Tibial nerve (tissue), 4 donors: Measurements from ENCODE around the gene TAOK1. TPM values are rescaled to one million over a fixed set of nuclear protein-coding genes. Genes with fewer than 3 reads are reported as not detected.
A peak's percentile ranks its signal among the peaks of the same experiment; 100 is the strongest.

Source experiments
- DNase-seq, 2 donors: peaks; one replicate each; pipeline ENCODE4 v3.0.0-alpha.2; 2019; ENCODE audit warnings: low spot score in 2 of 2
- H3K27ac ChIP-seq, 4 donors: fragments of 200-600 bp; sonication (generic) in 3 of 4; one replicate each; pipeline ENCODE4 v1.5.1; 2017 to 2019; ENCODE audit warnings: mild to moderate bottlenecking in 1 of 4
- H3K27me3 ChIP-seq, 2 donors: fragments of 200-600 bp; sonication (generic) in 1 of 2; one replicate each; pipeline versions ENCODE4 v1.5.1 to v1.6.0; 2017 to 2019
- H3K36me3 ChIP-seq, 3 donors: fragments of 200-600 bp; sonication (generic); one replicate each; pipeline ENCODE4 v1.5.1; 2018 to 2019
- H3K4me1 ChIP-seq, 4 donors: fragments of 200-600 bp; sonication (generic) in 3 of 4; one replicate each; pipeline ENCODE4 v1.5.1; 2017 to 2019
- H3K4me3 ChIP-seq, 4 donors: fragments of 200-600 bp; sonication (generic) in 3 of 4; one replicate each; pipeline ENCODE4 v1.5.1; 2017 to 2019; ENCODE audit warnings: mild to moderate bottlenecking in 1 of 4, moderate library complexity in 1 of 4
- H3K9me3 ChIP-seq, 4 donors: fragments of 200-600 bp; sonication (generic) in 3 of 4; one replicate each; pipeline ENCODE4 v1.5.1; 2017 to 2019
- CTCF ChIP-seq, 5 experiments: fragments of 200-600 bp in 3 of 5; fragments of 450-650 bp in 2 of 5; sonication (generic) in 3 of 5; IDR thresholded peaks; one replicate each; pipeline ENCODE4 v1.5.1; 2016 to 2019; ENCODE audit warnings: antibody characterized with exemption in 5 of 5, mild to moderate bottlenecking in 3 of 5, moderate library complexity in 2 of 5
- EP300 ChIP-seq, 2 donors: sonication (generic); formaldehyde crosslinking; IDR thresholded peaks; one replicate each; pipeline ENCODE4 v1.6.1; 2017; ENCODE audit warnings: antibody characterized with exemption in 2 of 2, mild to moderate bottlenecking in 1 of 2
- POLR2A ChIP-seq, 2 donors: fragments of 450-650 bp; IDR thresholded peaks; one replicate each; pipeline ENCODE4 v1.6.1; 2017; ENCODE audit warnings: antibody characterized with exemption in 2 of 2, mild to moderate bottlenecking in 2 of 2, moderate library complexity in 2 of 2
- WGBS, 2 donors: methylation state at CpG; one replicate each; pipeline ENCODE4 v1.1.5; 2018; 5-methylcytosine and 5-hydroxymethylcytosine counted together
- total RNA-seq, 4 donors: library from RNA; depleted of rRNA; stranded (reverse); fragments of >200 nt; gene quantifications; one replicate each; pipeline ENCODE4 v1.1.0, GENCODE V29; 2016

TAOK1 gene
- total RNA-seq, result 10 to 100 TPM; 63.0 to 86.1 (median 73.7) TPM

GRCh38 chr17:29389982-29390850 lies at the start of gene TAOK1:
Gene TAOK1, plus strand, starts transcription at chr17:29390363. Its CDS starts 61,186 bp downstream, at chr17:29451549.
- no peaks in the 10 kb centered on the region for H3K36me3 ChIP-seq
- H3K4me1 ChIP-seq, result peaks cover 0 to 42% (median 27%) of the 10 kb centered on the region in 4 donors
- H3K4me3 ChIP-seq, result peak within 1 kb of the TSS; percentile 84 to 99 (median 93)
- TF ChIP-seq POLR2A (IDR thresholded peaks at IDR 0.05) (peak; percentile 95 to 97), EP300 (IDR thresholded peaks at IDR 0.05) (peak; percentile 34 to 93), CTCF (IDR thresholded peaks at IDR 0.05) (peak in 2 of 5 experiments; percentile 27 to 44)
- H3K27ac ChIP-seq, result peak within 1 kb of the TSS; percentile 94 to 100 (median 97)
- peak; percentile 99 for DNase-seq
- 1% methylated on average over 34 to 48 of the region's 87 CpGs for WGBS, 2 donors
- H3K9me3 ChIP-seq, result no peaks in the 10 kb centered on the region
- H3K27me3 ChIP-seq, result no peaks in the 10 kb centered on the region

GRCh38 chr17:29341726-29342125 lies 48.4 kb upstream of the TAOK1 start:
- 88 to 93% methylated on average over 2 of the region's 2 CpGs for WGBS, 2 donors
- DNase-seq, result no peak

GRCh38 chr17:29342158-29342765 lies 47.9 kb upstream of the TAOK1 start:
- no peaks in the 10 kb centered on the region for H3K4me1 ChIP-seq
- no peak overlapping the region for H3K4me3 ChIP-seq
- 79 to 80% methylated on average over 11 of the region's 11 CpGs for WGBS, 2 donors
- no peaks in the 10 kb centered on the region for H3K9me3 ChIP-seq
- no peaks in the 10 kb centered on the region for H3K36me3 ChIP-seq
- TF ChIP-seq EP300 (IDR thresholded peaks at IDR 0.05) (no peak), CTCF (IDR thresholded peaks at IDR 0.05) (no peak), POLR2A (IDR thresholded peaks at IDR 0.05) (no peak)
- H3K27ac ChIP-seq, result no peak overlapping the region
- peaks cover 0 to 3% of the 10 kb centered on the region in 2 donors for H3K27me3 ChIP-seq
- no peak for DNase-seq

More at GRCh38 chr17:29341726-29342125, 48.4 kb upstream of the TAOK1 start:
- Histone ChIP-seq H3K27me3 (peaks cover 0 to 3% of the 10 kb centered on the region in 2 donors), H3K36me3 (no peaks in the 10 kb centered on the region), H3K4me1 (no peaks in the 10 kb centered on the region), H3K4me3 (no peak overlapping the region), H3K9me3 (no peaks in the 10 kb centered on the region), H3K27ac (no peak overlapping the region)
- no peak for TF ChIP-seq POLR2A (IDR thresholded peaks at IDR 0.05)
- TF ChIP-seq CTCF (IDR thresholded peaks at IDR 0.05), result no peak
- no peak for TF ChIP-seq EP300 (IDR thresholded peaks at IDR 0.05)

GRCh38 chr17:29344201-29344856 lies 45.8 kb upstream of the TAOK1 start:
- Histone ChIP-seq H3K27me3 (peaks cover 0 to 3% of the 10 kb centered on the region in 2 donors), H3K9me3 (no peaks in the 10 kb centered on the region), H3K4me1 (no peaks in the 10 kb centered on the region), H3K4me3 (no peak overlapping the region), H3K36me3 (no peaks in the 10 kb centered on the region), H3K27ac (no peak overlapping the region)
- WGBS, 2 donors, result 85 to 89% methylated on average over 11 of the region's 11 CpGs
- TF ChIP-seq CTCF (IDR thresholded peaks at IDR 0.05) (no peak), EP300 (IDR thresholded peaks at IDR 0.05) (no peak), POLR2A (IDR thresholded peaks at IDR 0.05) (no peak)
- DNase-seq, result no peak
